ENCODE data around the gene MRPL43.

Gene MRPL43

DNA sequence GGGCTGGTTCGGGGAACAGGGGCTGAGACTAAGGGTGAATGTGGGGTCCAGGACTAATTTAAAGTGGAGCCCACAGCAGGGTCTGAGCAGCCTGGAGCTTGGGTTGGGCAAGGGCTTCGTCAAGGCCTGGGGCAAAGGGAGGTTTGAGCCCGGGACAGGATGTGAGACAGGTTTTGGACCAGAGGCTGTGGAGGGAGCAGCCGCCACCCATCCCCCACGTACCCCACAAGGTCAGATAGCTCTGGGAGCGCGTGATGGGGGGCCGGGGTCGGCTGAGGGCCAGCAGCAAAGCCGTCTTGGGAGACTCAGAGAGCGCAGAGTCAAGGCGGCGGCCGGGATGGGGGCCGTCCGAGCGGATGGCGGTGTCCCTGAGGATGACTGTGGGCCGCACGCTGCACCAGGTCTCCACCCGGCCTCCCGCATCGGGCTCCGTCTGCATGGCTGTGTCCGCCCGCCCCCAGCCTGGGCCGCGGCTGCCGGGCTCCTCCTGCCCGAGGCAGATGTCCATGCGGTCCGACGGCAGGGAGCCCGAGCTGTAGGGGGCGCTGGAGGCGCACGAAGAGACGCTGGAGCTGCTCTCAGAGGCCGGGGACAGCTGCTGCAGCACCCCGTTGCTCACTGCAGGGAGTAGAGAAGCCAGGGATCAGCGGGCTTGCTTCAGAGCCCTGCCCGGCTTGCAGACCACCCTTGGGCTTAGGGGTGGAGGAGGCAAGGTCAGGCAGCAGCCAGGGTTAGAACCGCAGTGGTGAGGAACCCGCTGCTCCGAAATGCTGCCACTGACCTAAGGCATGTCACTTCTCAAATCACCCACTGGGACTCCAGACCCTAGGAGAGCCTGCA, 31.5 kb upstream of the MRPL43 start:
- DNase-seq = peak; percentile 71

DNA sequence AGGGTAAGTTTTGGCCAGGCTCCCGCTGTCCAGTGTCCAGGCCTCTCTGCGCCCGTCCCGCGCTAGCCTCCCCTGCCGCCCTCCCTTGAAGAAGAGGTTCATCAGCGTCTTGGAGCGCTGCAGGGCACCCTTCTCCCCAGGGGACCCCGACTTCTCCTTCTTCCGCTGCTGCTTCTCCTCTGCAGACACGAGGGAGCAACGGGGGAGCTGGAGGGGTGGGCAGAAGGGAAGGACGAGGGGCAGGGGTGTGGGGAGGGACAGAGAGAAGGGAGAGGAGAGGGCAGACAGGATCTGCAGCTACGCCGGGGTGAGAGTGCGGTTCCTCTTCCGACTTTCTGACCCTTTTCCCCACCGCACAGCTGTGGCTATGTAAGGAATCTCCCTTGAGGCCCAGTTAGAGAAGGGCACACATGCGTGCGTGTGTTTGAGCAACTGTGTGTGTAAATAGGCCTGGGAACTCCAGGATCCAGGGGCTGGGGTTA, 30.9 kb upstream of the MRPL43 start:
- DNase-seq = no peak

DNA sequence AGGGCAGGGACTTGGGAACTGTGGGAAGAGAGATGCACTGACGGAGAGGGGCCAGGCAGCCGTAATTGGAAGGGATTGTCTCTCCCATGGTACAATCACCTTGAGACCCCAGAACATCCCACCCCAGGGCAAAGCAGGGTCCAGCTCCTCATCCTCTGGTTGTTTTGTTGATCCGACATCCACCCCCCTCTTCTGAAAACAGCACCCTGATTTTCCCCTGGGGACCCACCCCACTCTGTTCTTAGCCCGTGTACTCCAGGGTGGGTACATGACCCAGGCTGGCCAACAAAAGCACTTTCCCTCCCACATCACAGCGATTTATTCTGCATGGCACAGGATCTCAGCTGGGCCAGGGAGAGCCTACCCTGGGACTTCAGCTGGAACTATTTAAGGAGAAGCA, 29.5 kb upstream of the MRPL43 start:
- no peak for DNase-seq

DNA sequence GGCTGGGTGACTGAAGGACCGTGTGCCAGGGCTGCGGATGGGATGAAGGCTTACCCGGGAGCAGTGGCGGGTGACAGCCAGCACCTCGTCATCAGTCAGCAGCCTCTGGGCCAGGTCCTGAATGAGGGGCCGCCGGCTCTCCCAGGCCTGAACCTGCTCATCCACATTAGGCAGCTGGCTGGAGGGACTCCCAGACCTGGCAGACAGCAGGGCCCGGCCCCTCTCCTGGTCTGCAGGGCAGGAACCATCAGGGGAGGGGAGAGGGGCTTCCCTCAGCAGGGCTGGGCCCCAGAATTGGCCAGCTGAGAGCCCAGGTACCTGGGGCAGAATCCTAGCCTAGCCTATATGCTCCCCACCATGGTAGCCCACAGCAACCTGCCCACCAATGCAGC, 28.3 kb upstream of the MRPL43 start:
- DNase-seq = no peak

DNA sequence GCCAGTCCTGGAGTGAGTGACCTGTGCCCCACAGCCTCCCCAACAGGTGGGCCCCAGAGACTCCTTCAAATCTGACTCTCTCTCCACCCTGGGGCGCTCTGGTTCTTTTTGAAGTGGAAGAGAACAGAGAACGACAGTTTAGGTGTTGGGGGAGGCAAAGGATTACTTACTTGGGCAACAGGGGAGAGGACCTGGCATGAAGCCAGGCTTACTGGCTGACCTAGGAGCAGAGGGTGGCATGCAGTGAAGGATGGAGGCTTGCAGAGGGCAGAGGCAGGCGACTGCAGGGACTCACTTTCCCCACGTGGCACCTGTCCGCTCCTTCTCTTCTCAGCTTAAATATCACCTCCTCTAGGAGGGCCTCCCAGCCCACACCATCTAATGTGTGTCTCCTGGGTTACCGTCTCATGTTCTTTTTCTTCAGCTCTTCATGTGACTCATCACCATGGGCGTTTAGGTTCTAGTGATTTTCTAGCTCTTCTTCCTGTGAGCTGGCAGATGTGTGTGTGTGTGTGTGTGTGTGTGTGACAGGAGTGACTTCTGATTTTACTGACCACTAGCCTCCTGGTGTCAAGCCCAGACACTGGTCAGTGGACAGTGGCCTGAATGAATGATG, 27.8 kb upstream of the MRPL43 start:
- no peak for DNase-seq

DNA sequence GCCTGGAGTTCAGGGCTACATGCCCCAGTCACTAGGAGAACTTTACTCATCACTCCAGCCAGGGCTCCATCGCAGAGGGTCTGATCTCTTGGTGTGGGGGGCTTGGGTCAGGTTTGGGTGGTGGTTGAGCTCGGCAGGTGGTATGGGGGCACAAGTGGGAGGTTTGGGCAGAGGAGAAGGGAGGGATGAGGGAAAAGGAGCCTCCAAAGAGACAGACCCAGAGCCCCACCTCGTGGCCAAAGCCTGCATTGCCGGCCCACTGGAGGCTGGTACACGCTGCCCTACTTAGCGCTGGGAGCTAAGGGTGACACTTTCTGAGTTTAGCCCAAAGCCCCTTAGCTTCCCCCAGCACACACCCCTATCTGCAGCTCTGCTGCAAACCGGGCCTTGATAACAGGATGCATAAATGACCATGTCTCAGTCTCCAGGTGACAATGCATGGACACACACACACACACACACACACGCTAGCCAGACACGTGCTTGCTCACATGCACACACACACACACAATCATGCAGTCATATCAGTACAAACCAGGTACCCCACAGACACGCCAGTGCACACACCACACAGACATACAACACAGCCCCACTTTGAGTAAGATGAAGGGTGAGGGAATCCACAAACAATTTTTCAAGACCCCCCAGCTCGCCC, 27.1 kb upstream of the MRPL43 start:
- DNase-seq = peak; percentile 79

DNA sequence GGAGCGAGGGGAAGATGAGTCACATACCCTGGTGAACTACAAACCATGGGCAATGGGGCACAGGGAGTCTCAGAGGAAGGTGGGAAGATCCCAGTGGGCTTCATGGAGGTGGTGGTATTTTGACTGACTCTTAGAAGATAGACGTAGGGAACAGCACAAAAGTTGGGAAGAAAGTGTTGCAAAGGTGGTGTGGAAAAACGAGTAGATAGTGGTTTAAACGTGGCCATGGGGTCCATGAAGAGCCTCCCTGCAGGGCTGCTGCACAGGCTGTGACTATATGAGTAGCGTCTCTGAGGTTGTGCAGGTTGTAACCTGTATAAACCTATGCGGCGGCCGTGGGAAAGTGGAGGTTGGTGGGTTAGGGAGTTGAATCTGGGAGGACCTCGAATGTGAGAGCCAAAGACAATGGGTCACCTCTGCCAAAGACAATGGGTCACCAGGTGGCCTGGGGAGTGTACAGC, 26.1 kb upstream of the MRPL43 start:
- no peak for DNase-seq

DNA sequence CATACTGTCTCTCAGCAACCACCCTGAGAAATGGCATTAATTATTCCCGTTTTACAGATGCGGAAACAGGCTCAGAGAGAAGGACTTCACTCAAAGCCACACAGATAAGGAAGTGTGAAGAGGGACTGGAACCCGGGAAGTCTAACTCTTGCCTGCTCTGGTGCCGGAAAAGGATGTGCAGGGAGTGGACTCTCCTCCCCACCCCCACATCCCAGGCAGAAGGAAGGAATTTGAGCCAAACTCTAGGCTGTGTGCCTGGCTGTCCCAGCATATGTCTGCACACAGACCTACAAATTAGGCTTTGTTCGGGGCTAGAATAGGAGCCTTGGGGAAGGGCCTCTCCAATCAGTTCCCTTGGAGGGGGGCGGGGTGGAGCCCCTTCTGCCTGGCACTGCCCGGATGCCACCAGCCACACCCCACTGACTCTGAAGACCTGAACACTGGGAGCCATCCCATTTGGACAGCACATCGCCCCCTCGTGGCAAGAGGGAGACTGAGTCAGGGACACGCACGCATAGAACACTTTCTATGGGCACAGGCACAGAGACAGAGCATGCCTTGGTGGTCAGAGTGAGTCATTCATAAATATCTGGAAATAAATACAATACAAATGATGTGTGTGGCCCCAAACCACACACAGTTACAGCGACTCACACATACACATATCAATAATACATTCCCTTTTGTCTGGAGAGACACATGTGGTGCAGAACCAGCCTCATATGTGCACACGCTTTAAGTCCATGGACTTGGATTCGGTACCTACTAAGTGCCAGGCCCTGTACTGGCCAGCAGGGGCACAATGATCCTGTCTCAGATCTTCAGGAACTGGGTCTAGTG, 25.4 kb upstream of the MRPL43 start:
- DNase-seq = peak; percentile 84

DNA sequence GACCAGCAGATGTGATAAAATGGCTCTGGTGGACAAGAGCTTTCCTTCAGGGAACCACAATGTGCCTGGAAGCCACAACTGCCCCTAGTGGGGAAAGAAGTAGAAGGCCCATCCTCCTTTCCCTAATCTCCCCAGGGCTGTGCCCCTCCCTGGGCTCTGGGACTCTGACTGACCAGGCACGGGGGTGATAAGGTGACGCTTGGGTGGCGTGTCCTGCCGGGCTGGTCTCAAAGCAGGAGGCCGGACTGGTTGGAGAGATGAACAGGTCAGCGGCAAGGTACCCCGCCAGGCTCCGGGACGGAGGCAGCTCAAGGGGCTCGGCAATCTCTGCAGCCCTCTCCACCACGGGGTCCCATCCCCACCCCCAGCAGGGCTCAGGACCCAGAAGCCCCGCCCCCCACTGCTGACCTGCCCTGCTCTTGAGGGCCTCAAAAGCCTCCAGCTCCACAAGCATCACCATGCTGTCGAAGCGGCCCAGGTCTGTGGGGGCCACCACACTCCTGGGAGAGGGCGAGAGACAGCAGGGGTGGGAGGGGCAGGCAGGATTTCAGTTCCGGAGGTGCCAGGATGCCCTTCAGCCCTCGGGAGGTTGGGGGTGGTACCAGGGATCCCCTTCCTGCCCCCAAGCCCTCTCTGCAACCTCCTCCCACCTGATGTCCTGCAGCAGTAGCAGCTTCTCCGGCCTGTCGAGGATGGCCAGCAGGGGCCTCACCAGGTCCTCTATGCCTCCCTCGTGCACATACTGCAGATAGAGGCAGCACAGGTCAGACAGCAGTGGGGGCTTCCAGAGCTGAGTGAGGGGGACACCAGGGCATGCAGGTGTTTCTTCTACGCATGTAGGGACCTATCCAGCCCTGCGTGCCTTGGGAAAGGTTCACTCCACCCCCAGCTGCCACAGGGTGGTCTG, 24.5 kb upstream of the MRPL43 start:
- DNase-seq = no peak

DNA sequence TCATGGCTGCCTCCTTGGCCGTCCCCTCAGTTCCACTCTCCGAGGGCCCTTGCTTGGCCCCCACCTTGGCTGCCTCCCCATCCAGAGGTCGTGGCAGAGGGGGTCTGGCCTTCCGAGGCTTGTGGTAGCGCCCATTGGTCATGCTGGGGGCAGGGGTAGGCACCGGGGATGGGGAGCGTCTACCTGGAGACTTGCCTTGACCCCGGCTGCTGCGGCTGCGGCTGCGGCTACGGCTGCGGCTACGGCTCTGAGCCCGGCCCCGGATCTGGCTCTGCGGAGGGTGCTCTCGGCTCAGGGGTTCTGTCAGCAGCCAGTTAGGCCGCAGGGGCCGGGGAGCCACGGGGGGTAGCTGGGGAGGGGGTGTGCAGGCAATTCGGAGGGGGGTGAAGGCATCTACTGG, 23.0 kb upstream of the MRPL43 start:
- no peak for DNase-seq

DNA sequence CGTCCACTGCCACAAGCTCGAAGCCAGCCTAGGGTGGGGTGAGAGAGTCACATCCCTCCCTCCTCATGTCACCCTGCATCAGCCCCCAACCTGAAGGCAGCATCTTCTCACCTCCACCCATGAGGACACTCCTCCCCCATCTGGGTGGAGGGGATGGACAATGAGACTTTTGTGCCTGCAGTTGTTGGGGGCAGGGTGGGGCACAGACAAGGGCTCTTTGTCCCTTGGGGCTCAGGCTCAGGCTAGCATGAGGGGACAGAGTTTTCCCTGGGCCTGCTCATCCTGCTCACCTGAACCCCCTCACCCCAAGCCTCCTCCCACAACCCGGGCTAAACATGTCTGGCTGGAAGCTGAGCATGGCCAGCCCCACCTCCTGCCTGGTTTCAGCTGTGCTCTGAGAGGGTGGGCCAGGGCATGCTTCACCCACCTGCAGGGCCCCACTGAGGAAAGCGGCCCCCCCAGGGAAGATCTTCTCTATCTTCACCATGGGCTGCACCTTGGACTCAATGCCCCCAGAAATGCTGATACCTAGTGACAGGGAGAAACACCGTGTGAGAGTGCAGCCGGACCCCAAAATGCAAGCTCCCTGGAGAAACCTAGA, 21.6 kb upstream of the MRPL43 start:
- no peak for DNase-seq

DNA sequence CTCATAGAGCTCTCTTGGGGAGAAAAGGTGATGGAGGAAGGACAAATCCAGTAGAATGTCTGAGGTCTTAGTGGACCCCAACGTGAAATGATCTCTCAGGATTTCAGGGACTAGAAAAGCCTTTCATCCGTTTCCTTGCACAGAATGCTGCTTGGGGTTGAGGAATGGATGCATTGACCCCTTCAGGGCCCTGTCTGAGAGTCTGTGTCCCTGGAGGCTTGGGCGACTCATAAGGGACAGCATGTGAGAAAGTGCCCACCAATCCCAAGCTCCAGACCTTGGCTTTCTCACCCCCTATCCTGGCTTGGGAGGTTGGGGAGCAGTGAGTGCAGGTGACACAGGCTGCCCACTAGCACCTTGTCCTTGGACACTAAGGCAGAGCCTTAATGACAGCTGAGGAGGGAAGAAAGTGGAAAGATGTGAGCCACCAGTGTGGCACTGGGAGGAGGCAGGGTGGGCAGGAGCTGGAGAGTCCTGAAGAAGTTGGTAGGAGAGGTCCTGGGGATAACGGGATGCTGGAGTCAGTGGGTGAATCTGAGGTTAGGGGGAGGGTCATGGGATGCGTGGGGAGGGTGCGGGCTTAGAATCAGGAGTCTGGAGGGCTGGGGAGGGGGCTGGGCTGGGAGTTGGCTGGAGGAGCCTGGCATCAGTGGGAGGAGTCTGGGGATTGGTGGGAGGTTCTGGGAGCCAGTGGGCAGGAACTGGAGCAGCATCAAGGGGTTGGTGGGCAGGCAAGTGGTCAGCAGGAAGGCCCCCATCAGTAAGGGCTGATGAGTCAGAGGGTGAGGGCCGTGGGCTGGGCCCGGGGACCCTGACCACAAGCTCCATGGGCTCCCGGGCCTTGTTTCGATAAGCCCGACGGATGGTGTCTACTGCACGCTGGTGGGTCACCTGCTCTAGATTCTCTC, 20.9 kb upstream of the MRPL43 start:
- DNase-seq = no peak

DNA sequence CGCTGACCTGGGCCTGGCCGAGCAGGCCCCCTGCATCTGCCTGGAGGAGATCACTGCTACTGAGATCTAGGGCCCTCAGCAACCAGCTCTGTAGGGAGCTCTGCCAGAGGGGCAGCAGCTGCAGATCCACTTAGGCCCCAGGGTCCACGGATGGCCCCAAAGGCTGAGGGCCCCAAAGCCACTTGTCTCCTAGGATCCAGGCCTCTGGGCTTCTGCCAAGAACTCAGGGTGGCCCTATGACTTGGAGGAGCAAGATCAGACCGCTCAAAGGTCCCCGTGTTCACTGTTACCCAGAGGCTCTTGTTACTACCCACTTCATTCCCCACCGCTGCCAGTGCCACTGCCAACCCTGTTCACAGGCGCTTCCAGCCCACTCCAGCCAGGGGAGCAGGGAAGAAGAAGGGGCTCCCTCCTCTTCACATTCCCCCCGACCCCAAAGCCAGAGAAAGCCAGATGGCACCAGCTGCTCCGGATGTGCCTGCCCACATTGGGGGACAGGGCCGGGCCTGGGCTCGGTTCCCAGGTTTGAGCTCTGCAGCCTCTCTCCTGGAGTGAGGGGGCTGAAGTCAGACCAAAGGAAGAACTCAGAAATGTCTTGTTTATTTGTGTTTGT, 19.9 kb upstream of the MRPL43 start:
- DNase-seq = no peak

DNA sequence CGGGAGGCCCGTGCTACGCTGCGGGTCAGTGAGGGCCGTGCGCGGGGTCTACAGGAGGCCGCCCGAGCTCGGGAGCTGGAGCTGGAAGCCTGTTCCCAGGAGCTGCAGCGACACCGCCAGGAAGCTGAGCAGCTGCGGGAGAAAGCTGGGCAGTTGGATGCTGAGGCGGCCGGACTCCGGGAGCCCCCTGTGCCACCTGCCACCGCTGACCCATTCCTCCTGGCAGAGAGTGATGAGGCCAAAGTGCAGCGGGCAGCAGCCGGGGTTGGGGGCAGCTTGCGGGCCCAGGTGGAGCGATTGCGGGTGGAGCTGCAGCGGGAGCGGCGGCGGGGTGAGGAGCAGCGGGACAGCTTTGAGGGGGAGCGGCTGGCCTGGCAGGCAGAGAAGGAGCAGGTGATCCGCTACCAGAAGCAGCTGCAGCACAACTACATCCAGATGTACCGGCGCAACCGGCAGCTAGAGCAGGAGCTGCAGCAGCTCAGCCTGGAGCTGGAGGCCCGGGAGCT, 19.3 kb upstream of the MRPL43 start:
- DNase-seq = no peak

DNA sequence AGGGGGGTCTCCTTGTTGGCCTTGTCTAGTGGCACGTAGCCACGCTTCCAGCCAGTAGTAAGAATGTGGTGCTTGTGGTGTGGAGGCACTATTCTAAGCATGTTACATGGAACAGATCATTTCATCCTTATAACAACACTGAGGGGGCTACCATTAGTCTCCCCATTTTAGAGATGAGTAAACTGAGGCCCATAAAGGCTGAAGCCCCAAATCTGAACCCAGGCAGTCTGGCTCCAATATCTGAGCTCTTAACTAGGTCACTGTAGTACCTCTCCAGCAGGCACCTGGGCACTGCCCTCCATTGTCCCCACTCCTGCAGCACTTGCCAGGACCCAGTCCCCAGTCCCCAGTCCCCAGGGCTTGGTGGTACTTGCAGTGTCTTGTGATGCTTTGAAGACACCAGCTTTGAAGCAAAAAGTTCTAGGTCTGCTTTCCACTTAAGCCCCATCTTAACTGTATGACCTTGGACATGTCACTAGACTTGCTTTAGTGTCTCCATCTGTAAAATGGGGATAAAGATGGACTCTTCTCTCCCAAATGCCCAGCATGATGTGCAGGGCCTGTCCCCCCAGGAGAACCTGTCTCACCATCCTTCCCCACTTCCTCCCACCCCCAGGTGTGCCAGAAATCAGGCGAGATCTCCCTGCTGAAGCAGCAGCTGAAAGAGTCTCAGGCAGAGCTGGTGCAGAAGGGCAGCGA, 18.7 kb upstream of the MRPL43 start:
- no peak for DNase-seq

DNA sequence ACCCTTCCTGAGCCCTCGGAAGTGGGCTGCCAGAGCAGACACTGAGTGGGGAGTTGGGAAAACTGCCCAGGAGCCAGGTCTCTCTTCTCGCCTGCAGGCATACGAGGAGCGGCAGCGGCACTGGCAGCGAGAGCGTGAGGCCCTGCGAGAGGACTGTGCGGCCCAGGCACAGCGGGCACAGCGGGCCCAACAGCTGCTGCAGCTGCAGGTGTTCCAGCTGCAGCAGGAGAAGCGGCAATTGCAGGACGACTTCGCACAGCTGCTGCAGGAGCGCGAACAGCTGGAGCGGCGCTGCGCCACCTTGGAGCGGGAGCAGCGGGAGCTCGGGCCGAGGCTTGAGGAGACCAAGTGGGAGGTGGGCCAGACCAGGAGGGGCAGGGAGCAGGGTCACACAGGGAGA, 18.1 kb upstream of the MRPL43 start:
- no peak for DNase-seq

DNA sequence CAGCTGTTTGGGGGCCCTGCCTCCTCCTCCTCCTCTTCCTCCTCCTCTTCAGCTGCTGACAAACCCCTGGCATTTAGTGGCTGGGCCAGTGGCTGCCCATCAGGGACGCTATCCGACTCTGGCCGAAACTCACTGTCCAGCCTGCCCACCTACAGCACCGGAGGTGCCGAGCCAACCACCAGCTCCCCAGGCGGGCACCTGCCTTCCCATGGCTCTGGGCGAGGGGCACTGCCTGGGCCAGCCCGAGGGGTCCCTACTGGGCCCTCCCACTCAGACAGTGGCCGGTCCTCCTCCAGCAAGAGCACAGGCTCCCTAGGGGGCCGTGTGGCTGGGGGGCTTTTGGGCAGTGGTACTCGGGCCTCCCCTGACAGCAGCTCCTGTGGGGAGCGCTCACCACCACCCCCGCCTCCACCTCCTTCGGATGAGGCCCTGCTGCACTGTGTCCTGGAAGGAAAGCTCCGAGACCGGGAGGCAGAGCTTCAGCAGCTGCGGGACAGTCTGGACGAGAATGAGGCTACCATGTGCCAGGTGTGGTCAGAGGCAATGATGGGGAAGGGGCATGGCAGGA, 16.4 kb upstream of the MRPL43 start:
- DNase-seq = no peak

DNA sequence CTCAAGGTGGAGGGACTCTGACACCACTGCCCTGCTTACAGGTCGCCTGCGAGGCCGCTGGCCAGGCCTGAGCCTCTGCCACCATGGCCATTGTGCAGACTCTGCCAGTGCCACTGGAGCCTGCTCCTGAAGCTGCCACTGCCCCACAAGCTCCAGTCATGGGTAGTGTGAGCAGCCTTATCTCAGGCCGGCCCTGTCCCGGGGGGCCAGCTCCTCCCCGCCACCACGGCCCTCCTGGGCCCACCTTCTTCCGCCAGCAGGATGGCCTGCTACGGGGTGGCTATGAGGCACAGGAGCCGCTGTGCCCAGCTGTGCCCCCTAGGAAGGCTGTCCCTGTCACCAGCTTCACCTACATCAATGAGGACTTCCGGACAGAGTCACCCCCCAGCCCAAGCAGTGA, 15.2 kb upstream of the MRPL43 start:
- no peak for DNase-seq

DNA sequence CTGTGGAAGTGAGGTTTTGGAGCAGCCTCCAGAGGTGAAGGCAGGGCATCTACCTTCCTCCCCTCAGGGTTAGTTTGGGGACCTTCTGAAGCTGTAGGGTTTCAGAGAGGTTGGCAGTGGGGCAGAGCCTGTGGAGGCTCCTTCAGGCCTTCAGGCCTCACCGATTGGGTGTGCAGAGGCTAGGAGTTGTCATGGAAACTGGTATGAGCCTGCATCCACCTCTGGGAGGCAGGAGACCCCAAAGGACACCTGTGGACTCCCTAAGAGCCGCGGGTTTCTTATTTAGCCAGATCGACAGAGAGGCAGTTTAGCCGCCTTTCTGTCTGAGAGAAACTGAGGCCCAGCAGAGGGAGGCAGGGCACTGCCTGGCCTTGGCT, 14.3 kb upstream of the MRPL43 start:
- no peak for DNase-seq
